Neuron (in vitro differentiated cells): ENCODE measurements around the gene SCN4A.
"Not testable (repeated sequence)": the region's sequence is repeated elsewhere in the genome, so short reads cannot be mapped to it uniquely, and the experiment has no call there.

Experiments
- H2AFZ ChIP-seq: one replicate; pipeline ENCODE4 v1.6.1; 2013; ENCODE audit warnings: low read depth, mild to moderate bottlenecking, inconsistent platforms, low read length, moderate library complexity
- H3K27me3 ChIP-seq: one replicate; pipeline ENCODE4 v1.6.1; 2013; ENCODE audit warnings: low read length; ENCODE audit not compliant: insufficient read depth
- H3K36me3 ChIP-seq: one replicate; pipeline ENCODE4 v1.6.1; 2013; ENCODE audit warnings: low read length; ENCODE audit not compliant: insufficient read depth
- H3K4me1 ChIP-seq: one replicate; pipeline ENCODE4 v1.6.1; 2013; ENCODE audit warnings: low read length; ENCODE audit not compliant: insufficient read depth
- H3K4me3 ChIP-seq: 2 replicates; pipeline ENCODE4 v1.5.1; 2013; ENCODE audit warnings: mild to moderate bottlenecking, low read length, moderate library complexity
- H3K9me3 ChIP-seq: one replicate; pipeline ENCODE4 v1.6.1; 2013; ENCODE audit warnings: low read length

The SCN4A gene

DNA sequence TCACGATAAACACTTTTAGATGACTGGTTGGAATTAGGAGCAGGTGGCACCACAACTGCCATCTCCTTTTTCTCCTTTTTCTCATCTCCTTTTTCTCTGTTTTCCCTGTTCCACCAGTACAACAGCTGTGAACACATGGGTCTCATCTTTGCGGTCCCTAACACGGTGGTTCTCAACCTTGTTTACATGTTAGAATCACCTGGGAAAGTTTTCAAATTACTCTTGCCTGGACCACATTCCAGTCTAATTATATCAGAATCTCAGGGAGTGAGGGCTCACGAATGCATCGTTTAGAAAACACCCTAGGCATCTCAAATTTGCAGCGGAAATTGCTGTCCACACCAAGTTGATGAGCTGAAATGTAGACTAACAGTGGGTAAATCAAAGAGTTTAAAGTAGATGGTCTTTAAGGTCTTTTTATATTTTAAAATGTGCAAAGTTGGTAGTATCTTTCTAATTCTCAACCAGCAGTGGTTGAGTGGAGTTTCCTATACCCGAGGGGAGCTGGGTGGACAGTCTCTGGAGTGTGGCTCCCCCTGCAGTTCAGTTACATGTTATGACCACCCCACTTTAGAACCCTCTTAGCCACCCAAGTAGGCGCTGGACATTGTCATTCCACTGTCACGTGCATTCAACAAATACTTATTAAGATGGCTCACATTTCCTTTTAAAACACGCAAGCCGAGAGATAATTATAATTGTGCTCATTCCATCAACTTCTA is 80.2 kb downstream of the SCN4A start:
- H3K9me3 ChIP-seq = not testable (repeated sequence)

DNA sequence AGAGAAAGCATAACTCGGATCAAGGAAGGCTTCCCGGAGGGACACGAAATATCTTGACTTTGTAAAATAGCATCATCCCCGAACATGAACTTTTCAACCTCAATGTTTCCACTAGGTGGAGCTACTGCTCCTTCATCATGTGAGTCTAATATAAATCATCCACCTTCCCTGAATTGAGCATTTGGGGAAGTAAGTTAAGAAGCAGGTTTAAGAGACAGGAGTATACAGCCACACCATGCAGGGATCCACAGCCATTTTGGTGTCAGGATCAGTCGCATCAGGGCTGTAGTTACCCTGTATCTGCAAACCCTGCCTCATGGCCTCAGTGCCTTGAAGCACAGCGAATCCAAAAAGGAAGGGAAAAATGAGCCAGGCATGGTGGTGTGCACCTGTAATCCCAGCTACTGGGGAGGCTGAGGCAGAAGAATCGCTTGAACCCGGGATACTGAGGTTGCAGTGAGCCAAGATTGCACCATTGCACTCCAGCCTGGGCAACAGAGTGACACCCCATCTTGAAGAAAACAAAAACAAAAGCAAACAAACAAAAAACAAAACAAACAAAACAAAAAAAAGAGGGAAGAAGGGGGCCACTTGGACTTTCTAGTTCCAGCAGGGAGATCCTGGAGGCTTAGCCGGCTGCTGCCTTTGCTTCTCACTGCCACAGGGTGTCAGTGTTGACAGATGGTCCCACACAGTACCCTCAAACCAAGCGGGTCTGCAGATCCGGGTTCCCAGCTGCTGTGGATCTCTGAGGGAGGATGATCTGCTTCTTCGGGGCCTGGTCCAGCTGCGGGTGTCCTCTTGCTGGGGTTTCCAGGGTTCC is 83.5 kb downstream of the SCN4A start:
- not testable (repeated sequence) for H2AFZ ChIP-seq, H3K27me3 ChIP-seq, H3K4me3 ChIP-seq, H3K36me3 ChIP-seq, H3K9me3 ChIP-seq, H3K4me1 ChIP-seq

More for the DNA sequence above, 80.2 kb downstream of the SCN4A start:
- not testable (repeated sequence) for H3K27me3 ChIP-seq, H3K4me1 ChIP-seq, H2AFZ ChIP-seq, H3K36me3 ChIP-seq, H3K4me3 ChIP-seq
